Left lung (tissue), 14 donors: ENCODE results near the gene NGLY1. TPM values are rescaled to one million over a fixed set of nuclear protein-coding genes. Genes with fewer than 3 reads are reported as not detected.

Experiments
- ATAC-seq: fragments of 200-7000 bp; cut with Tn5 transposase; one replicate; pipeline ENCODE4 v1.9.1; 2020; ENCODE audit warnings: moderate library complexity
- DNase-seq, 4 donors: peaks; one replicate each; pipeline ENCODE4 v3.0.0-alpha.2; 2013 to 2020
- H3K27ac ChIP-seq, 2 donors: fragments of 200-600 bp; sonication (generic) in 1 of 2; one replicate each; pipeline versions ENCODE4 v1.5.0 to v1.8.0; 2020 to 2021
- H3K27me3 ChIP-seq, 2 donors: fragments of 200-600 bp; sonication (generic) in 1 of 2; one replicate each; pipeline versions ENCODE4 v1.5.0 to v1.8.0; 2020 to 2021
- H3K36me3 ChIP-seq, 2 donors: fragments of 200-600 bp; sonication (generic) in 1 of 2; one replicate each; pipeline versions ENCODE4 v1.5.0 to v1.8.0; 2020 to 2021
- H3K4me1 ChIP-seq, 2 donors: fragments of 200-600 bp; one replicate each; pipeline ENCODE4 v1.8.0; 2021
- H3K4me3 ChIP-seq, 2 donors: fragments of 200-600 bp; sonication (generic) in 1 of 2; one replicate each; pipeline versions ENCODE4 v1.5.0 to v1.8.0; 2020 to 2021; ENCODE audit warnings: mild to moderate bottlenecking in 1 of 2
- H3K9me3 ChIP-seq, 2 donors: fragments of 200-600 bp; sonication (generic) in 1 of 2; one replicate each; pipeline versions ENCODE4 v1.5.0 to v1.8.0; 2020 to 2021
- intact Hi-C, 2 donors: fragments of 100-400 bp; cut with DNase I; formaldehyde crosslinking; loops; one replicate each; pipeline versions ENCODE4 v1.11.2 to v1.14.2; 2022
- long read RNA-seq, 12 donors: library from polyadenylated mRNA in 2 of 12; unstranded in 2 of 12; transcript quantifications; one replicate each; pipeline ENCODE4 v2.0.0 and lab custom pipeline, GENCODE V29; 2019 to 2026
- polyA plus RNA-seq, 6 donors: library from polyadenylated mRNA; unstranded; fragments of 120-200 nt; gene quantifications; one replicate each; pipeline ENCODE4 v1.2.1, GENCODE V29; 2013; ENCODE audit not compliant: insufficient read length in 6 of 6
- total RNA-seq, 2 donors: library from RNA; stranded (reverse); fragmentation: NEBNext Ultra II Directional; extraction: Animal tissue kit (Norgen Biotek cat#: 25700); gene quantifications; one replicate each; pipeline ENCODE4 v1.2.1, GENCODE V29; 2021
- TF ChIP-seq, protein P1 (sequence below), 2 donors: fragments of 200-600 bp; sonication (generic) in 1 of 2; IDR thresholded peaks; one replicate each; pipeline versions ENCODE4 v1.5.0 to v1.8.0; 2021; ENCODE audit warnings: antibody characterized with exemption in 2 of 2
- donor health status: DM: no; HTN: yes; CAD: no.
- donor health status: DM: no; HTN: no; CAD: no.

Gene NGLY1, protein sequence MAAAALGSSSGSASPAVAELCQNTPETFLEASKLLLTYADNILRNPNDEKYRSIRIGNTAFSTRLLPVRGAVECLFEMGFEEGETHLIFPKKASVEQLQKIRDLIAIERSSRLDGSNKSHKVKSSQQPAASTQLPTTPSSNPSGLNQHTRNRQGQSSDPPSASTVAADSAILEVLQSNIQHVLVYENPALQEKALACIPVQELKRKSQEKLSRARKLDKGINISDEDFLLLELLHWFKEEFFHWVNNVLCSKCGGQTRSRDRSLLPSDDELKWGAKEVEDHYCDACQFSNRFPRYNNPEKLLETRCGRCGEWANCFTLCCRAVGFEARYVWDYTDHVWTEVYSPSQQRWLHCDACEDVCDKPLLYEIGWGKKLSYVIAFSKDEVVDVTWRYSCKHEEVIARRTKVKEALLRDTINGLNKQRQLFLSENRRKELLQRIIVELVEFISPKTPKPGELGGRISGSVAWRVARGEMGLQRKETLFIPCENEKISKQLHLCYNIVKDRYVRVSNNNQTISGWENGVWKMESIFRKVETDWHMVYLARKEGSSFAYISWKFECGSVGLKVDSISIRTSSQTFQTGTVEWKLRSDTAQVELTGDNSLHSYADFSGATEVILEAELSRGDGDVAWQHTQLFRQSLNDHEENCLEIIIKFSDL
- 10 to 100 TPM; 31.2 to 39.0 TPM for total RNA-seq
- 10 to 100 TPM; 39.9 to 46.9 (median 41.6) TPM for polyA plus RNA-seq
- long read RNA-seq, donor 1, transcript NGLY1-202 (12 exons, 2,473 nt): major isoform, 9 of 38 reads
- long read RNA-seq, donor 1, partial matches to known transcripts: 26 of 38 reads
- long read RNA-seq, donor 1, other reads (novel, unspliced or antisense): 0 of 38 reads
- long read RNA-seq, donor 2, transcript NGLY1-202 (12 exons, 2,473 nt): major isoform, 8 of 12 reads
- long read RNA-seq, donor 2, partial matches to known transcripts: 0 of 12 reads
- long read RNA-seq, donor 2, other reads (novel, unspliced or antisense): 0 of 12 reads
- long read RNA-seq, donor 3, transcript NGLY1-202 (12 exons, 2,473 nt): major isoform, 9 of 11 reads
- long read RNA-seq, donor 3, partial matches to known transcripts: 0 of 11 reads
- long read RNA-seq, donor 3, other reads (novel, unspliced or antisense): 0 of 11 reads
- long read RNA-seq, donor 4, transcript NGLY1-202 (12 exons, 2,473 nt): major isoform, 7 of 11 reads
- long read RNA-seq, donor 4, partial matches to known transcripts: 2 of 11 reads
- long read RNA-seq, donor 4, other reads (novel, unspliced or antisense): 1 of 11 reads
- long read RNA-seq, donor 5, transcript NGLY1-202 (12 exons, 2,473 nt): major isoform, 11 of 32 reads
- long read RNA-seq, donor 5, partial matches to known transcripts: 16 of 32 reads
- long read RNA-seq, donor 5, other reads (novel, unspliced or antisense): 0 of 32 reads
- long read RNA-seq, donor 6, transcript NGLY1-202 (12 exons, 2,473 nt): major isoform, 12 of 24 reads
- long read RNA-seq, donor 6, partial matches to known transcripts: 12 of 24 reads
- long read RNA-seq, donor 6, other reads (novel, unspliced or antisense): 0 of 24 reads
- long read RNA-seq, donor 7, transcript NGLY1-202 (12 exons, 2,473 nt): major isoform, 9 of 11 reads
- long read RNA-seq, donor 7, partial matches to known transcripts: 0 of 11 reads
- long read RNA-seq, donor 7, other reads (novel, unspliced or antisense): 0 of 11 reads
- long read RNA-seq, donor 8, transcript NGLY1-202 (12 exons, 2,473 nt): major isoform, 8 of 8 reads
- long read RNA-seq, donor 8, partial matches to known transcripts: 0 of 8 reads
- long read RNA-seq, donor 8, other reads (novel, unspliced or antisense): 0 of 8 reads
- long read RNA-seq, donor 9: 0 reads
- long read RNA-seq, donor 10, partial matches to known transcripts: 1 of 5 reads
- long read RNA-seq, donor 10, other reads (novel, unspliced or antisense): 0 of 5 reads
- long read RNA-seq, donor 11, partial matches to known transcripts: 19 of 24 reads
- long read RNA-seq, donor 11, other reads (novel, unspliced or antisense): 0 of 24 reads
- long read RNA-seq, donor 12, transcript NGLY1-202 (12 exons, 2,473 nt): major isoform, 10 of 18 reads
- long read RNA-seq, donor 12, partial matches to known transcripts: 5 of 18 reads
- long read RNA-seq, donor 12, other reads (novel, unspliced or antisense): 0 of 18 reads

DNA sequence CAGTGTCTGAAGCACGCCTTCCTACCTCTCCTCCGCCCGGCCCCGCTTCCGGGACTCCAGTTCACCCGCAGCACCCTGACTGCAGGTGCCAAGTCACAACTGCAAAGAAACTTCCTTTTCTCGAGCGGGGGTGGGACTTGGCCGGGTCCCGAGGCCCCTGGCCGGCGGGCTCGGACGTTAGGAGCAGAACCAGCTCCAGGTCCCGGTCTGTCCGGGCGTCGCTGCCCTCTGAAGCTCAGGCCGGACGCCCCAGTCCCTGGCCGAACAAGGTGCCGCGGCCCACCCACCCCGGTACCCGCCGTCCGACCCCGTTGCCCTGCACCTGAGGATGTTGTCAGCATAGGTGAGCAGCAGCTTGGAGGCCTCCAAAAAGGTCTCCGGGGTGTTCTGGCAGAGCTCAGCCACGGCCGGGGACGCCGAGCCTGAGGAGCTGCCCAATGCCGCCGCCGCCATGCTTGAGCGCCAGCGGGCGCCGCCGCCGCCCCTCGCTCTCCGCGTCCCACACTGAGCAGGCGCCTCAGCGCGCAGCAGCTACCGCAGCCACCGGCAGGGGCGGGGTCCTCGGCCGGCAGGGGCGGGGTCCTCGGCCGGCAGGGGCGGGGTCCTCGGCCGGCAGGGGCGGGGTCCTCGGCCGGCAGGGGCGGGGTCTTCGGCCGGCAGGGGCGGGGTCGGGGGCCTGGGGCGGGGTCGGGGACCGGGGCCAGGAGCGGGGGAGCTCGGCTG lies at the start of gene NGLY1:
TSS of gene NGLY1 (minus strand) at position 506 of the 723 bp plus-strand sequence. CDS start at position 453, 53 bp downstream.
- H3K4me3 ChIP-seq: peak within 1 kb of the TSS; percentile 85 to 91

DNA sequence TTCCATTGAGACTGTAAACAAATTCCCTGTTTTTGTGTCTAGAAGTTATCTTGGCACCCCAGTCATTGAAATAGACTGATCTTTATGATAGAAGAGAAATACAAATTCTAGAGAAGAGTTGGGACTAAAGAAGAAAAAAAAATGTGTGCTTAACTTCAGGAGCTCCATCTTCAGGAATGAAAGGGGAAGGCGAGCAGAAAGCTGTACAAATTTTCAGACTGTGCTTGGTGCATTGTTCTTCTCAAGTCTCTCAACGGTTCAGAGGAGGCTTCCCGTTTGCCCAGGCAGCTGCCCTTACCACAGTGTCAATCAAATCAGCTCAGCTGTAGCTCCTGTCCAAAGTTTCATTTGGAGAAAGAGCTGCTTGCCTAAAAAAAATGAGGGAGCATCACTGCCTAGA lies 48.3 kb upstream of the NGLY1 start:
- no peak for ATAC-seq
- Histone ChIP-seq H3K27me3 (no peaks in the 10 kb centered on the region), H3K4me1 (no peaks in the 10 kb centered on the region), H3K36me3 (no peaks in the 10 kb centered on the region), H3K9me3 (no peaks in the 10 kb centered on the region), H3K4me3 (no peak overlapping the region), H3K27ac (no peak overlapping the region)
- intact Hi-C loops: no loop called here
- no peak for DNase-seq
- TF ChIP-seq, protein P1, sequence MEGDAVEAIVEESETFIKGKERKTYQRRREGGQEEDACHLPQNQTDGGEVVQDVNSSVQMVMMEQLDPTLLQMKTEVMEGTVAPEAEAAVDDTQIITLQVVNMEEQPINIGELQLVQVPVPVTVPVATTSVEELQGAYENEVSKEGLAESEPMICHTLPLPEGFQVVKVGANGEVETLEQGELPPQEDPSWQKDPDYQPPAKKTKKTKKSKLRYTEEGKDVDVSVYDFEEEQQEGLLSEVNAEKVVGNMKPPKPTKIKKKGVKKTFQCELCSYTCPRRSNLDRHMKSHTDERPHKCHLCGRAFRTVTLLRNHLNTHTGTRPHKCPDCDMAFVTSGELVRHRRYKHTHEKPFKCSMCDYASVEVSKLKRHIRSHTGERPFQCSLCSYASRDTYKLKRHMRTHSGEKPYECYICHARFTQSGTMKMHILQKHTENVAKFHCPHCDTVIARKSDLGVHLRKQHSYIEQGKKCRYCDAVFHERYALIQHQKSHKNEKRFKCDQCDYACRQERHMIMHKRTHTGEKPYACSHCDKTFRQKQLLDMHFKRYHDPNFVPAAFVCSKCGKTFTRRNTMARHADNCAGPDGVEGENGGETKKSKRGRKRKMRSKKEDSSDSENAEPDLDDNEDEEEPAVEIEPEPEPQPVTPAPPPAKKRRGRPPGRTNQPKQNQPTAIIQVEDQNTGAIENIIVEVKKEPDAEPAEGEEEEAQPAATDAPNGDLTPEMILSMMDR (IDR thresholded peaks at IDR 0.05): no peak

More for the DNA sequence above, at the start of gene NGLY1:
- TF ChIP-seq, protein P1 (IDR thresholded peaks at IDR 0.05): peak in 1 of 2 donors; percentile 47
- Histone ChIP-seq H3K9me3 (no peaks in the 10 kb centered on the region), H3K27ac (peak within 1 kb of the TSS; percentile 95 to 97), H3K4me1 (peaks cover 6 to 18% of the 10 kb centered on the region in 2 donors), H3K36me3 (peaks cover 0 to 4% of the 10 kb centered on the region in 2 donors), H3K27me3 (no peaks in the 10 kb centered on the region)
- ATAC-seq: peak; percentile 97
- intact Hi-C loops: loop anchor here in 1 of 2 donors (10.0 kb wide), 1 partner anchor 118 kb away; the partner anchor contains the start of gene TOP2B
- DNase-seq: peak; percentile 69 to 97 (median 90)

DNA sequence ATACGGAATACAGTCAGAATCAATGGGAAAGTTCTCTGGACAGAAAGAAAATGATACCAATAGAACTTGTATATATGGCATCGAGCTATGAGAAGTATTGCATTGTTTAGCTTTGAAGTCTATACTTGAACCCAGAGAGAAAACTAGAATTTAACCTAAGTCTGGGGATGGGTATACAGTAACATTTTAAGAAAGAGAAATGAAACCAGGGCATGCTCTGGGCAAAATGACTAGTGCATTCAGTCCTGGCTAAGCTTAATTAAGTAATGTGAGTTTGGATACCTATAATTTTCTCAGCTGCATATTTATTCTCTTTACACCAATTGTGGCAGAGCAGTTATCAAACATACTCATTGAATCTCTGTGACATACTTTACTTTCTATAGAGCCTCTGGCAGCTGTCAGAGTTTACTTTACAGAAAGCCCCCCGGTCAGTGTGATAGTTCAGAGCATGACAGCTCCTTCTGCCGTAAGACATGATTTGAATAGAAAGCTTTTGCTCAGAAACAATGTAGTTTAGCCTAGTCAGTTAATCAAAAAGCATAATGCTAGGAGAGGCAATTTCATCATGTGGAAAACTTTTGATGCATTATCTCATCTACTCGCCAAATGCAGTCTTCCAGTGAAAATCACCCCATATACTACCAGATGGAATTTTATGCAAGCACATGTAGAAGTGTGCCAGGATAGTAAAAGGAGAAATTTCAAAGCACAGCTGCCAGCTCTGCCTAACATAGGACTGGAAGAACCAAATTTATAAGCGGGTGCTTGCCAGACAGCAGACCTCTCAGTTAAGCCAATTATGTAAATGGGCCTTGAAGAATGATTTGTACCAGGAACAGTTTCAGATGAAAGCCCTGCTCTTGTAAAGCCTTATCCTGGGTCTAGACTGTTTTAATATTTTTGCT lies 47.4 kb upstream of the NGLY1 start:
- H3K27me3 ChIP-seq: no peaks in the 10 kb centered on the region
- TF ChIP-seq, protein P1 (IDR thresholded peaks at IDR 0.05): no peak
- no peak for DNase-seq
- no peak for ATAC-seq
- no peaks in the 10 kb centered on the region for H3K36me3 ChIP-seq
- no peaks in the 10 kb centered on the region for H3K4me1 ChIP-seq
- H3K9me3 ChIP-seq: no peaks in the 10 kb centered on the region
- intact Hi-C loops: no loop called here
- no peak overlapping the region for H3K27ac ChIP-seq
- no peak overlapping the region for H3K4me3 ChIP-seq
